HEK293 (cell line): ENCODE measurements around the gene RHD.

Experiments used
- CTCF ChIP-seq: fragments of 450-650 bp; formaldehyde crosslinking; IDR thresholded peaks from 2 replicates; pipeline ENCODE4 v1.5.1; 2016; ENCODE audit warnings: missing biosample characterization, missing genetic modification characterization
- KLF8 ChIP-seq: fragments of 450-650 bp; formaldehyde crosslinking; IDR thresholded peaks from 2 replicates; pipeline ENCODE4 v1.5.1; 2016; ENCODE audit warnings: missing biosample characterization, missing genetic modification characterization
- PRDM10 ChIP-seq: fragments of 450-650 bp; formaldehyde crosslinking; IDR thresholded peaks from 2 replicates; pipeline ENCODE4 v1.5.1; 2016; ENCODE audit warnings: missing biosample characterization, missing genetic modification characterization
- SCRT1 ChIP-seq: fragments of 450-650 bp; formaldehyde crosslinking; IDR thresholded peaks from 2 replicates; pipeline ENCODE4 v1.5.1; 2016; ENCODE audit warnings: missing biosample characterization, missing genetic modification characterization, borderline replicate concordance
- ZFP69B ChIP-seq: fragments of 450-650 bp; formaldehyde crosslinking; IDR thresholded peaks from 2 replicates; pipeline ENCODE4 v1.5.1; 2016; ENCODE audit warnings: missing biosample characterization, missing genetic modification characterization
- ZNF274 ChIP-seq, 2 experiments: fragments of 200-500 bp in 1 of 2; fragments of 450-650 bp in 1 of 2; sonication (Bioruptor generic) in 1 of 2; formaldehyde crosslinking in 1 of 2; IDR thresholded peaks; 2 replicates each; pipeline versions ENCODE4 v1.5.1 to v1.6.1; 2014 to 2016; ENCODE audit warnings: borderline replicate concordance in 1 of 2, inconsistent platforms in 1 of 2, low read length in 1 of 2, missing biosample characterization in 1 of 2, missing genetic modification characterization in 1 of 2
- ZNF501 ChIP-seq: fragments of 450-650 bp; formaldehyde crosslinking; IDR thresholded peaks from 2 replicates; pipeline ENCODE4 v1.5.1; 2016; ENCODE audit warnings: missing biosample characterization, missing genetic modification characterization

- TF ChIP-seq PRDM10 (tag by site-specific recombination) (no peak), CTCF (no peak), SCRT1 (tag by site-specific recombination) (no peak), KLF8 (tag by site-specific recombination) (no peak), ZNF501 (tag by site-specific recombination) (no peak), ZNF274 (IDR thresholded peaks at IDR 0.05; ENCODE audit: low read length) (no peak), ZNF274 (tag by site-specific recombination; IDR thresholded peaks at IDR 0.05; ENCODE audit: borderline replicate concordance) (no peak), ZFP69B (no peak)
Measured at GRCh38 chr1:25342846-25343245, 70.5 kb downstream of the RHD start.
